ENCODE results near the gene SLC16A3.

SLC16A3 gene

GRCh38 chr17:82282239-82283207, 53.7 kb downstream of the SLC16A3 start:
- no peak for DNase-seq (ENCODE audit: low read depth in 2 of 3, low spot score in 1 of 3)

GRCh38 chr17:82283208-82283749, 54.4 kb downstream of the SLC16A3 start:
- DNase-seq (ENCODE audit: low read depth in 2 of 3, low spot score in 1 of 3) = no peak

- no peak for DNase-seq (ENCODE audit: low read depth in 2 of 3, low spot score in 1 of 3)
Measured at GRCh38 chr17:82285141-82285540, 56.3 kb downstream of the SLC16A3 start.

GRCh38 chr17:82287013-82287867, 58.4 kb downstream of the SLC16A3 start:
- DNase-seq (ENCODE audit: low read depth in 2 of 3, low spot score in 1 of 3) = no peak

GRCh38 chr17:82287868-82288801, 59.3 kb downstream of the SLC16A3 start:
- DNase-seq (ENCODE audit: low read depth in 2 of 3, low spot score in 1 of 3) = no peak

All from stimulated activated CD4-positive, alpha-beta T cell treated with anti-CD3 and anti-CD28 coated beads, Interleukin-12 subunit alpha, Interleukin-12 subunit beta, amount 100 ng/mL, for 48 hours (primary cell).